Measurements from ENCODE around the gene SF1. TPM values are rescaled to one million over a fixed set of nuclear protein-coding genes. Genes with fewer than 3 reads are reported as not detected.

The SF1 gene
- total and polyA plus RNA-seq, 2 of the 4 experiments (the other 2 are of a cell fraction) = 56.8 to 88.0 TPM

- Histone ChIP-seq H4K91ac (ENCODE audit: insufficient read depth, low read depth, low read length) (peak overlapping the region; percentile 50; the same call in 1 of the 2 replicates), H2BK5ac (ENCODE audit: low read depth, low read length, poor library complexity, severe bottlenecking) (no peak overlapping the region), H3K4me1 (ENCODE audit: control insufficient read depth, insufficient read depth, low read length) (peaks cover 5% of the 10 kb centered on the region), H3K27me3 (ENCODE audit: control insufficient read depth, insufficient read depth, low read length) (no peaks in the 10 kb centered on the region; the same call in 1 of the 2 replicates), H3K4me2 (ENCODE audit: low read depth, low read length) (peak overlapping the region; percentile 27), H3K9ac (ENCODE audit: low read depth, low read length) (no peak overlapping the region), H2BK15ac (ENCODE audit: low read depth, low read length) (peak overlapping the region; percentile 5; the same call in 1 of the 3 replicates), H3K9me3 (ENCODE audit: control insufficient read depth, insufficient read depth, low read length) (no peaks in the 10 kb centered on the region), H3K18ac (ENCODE audit: low read depth, low read length) (no peak overlapping the region), H3K14ac (replicated peaks; ENCODE audit: low read depth, low read length) (no peak overlapping the region), H3K23ac (ENCODE audit: low read depth, low read length) (no peak overlapping the region), H4K5ac (ENCODE audit: low read depth, low read length) (peak overlapping the region; percentile 60), H2AK9ac (replicated peaks; ENCODE audit: low read depth, low read length, poor library complexity) (no peak overlapping the region), H3K56ac (ENCODE audit: extremely low read depth, insufficient read depth, low read length) (no peak overlapping the region), H2BK120ac (ENCODE audit: low read depth, low read length) (no peak overlapping the region), H2AFZ (replicated peaks; ENCODE audit: low read length, poor library complexity) (peak overlapping the region; percentile 92), H2BK20ac (ENCODE audit: low read depth, low read length) (no peak overlapping the region), H3K4me3 (ENCODE audit: insufficient read depth, low read depth, low read length) (peak overlapping the region; percentile 11), H3K9me1 (ENCODE audit: insufficient read depth, low read length) (peaks cover 13% of the 10 kb centered on the region), H4K8ac (ENCODE audit: low read depth in 2 of 2, low read length in 2 of 2) (peak overlapping the region; percentile 93), H3K27ac (ENCODE audit: insufficient read depth, low read length) (no peak overlapping the region), H3K4ac (ENCODE audit: low read depth, low read length) (0 out of 2 replicates have a peak overlapping the region, but pooled peaks have one; percentile 63), H3K79me1 (ENCODE audit: low read depth in 1 of 2, low read length in 2 of 2) (peaks cover 0 to 29% of the 10 kb centered on the region in 2 experiments; a peak in 3 of 4 replicates), H4K20me1 (ENCODE audit: insufficient read depth, low read length) (no peaks in the 10 kb centered on the region), H3K36me3 (ENCODE audit: control insufficient read depth, insufficient read depth, low read length) (peaks cover 10% of the 10 kb centered on the region), H2AK5ac (ENCODE audit: low read depth, low read length) (no peak overlapping the region)
- BruUV-seq (replicated peaks) = no TSS peak
- POLR2A ChIA-PET (ENCODE audit: unreplicated experiment) = interaction anchor here (0.6 kb wide), 1 partner anchor 8 kb away, joined by 6 read pairs; the partner anchor contains the start of gene MAP4K2
- dilution Hi-C loops (cut with HindIII; ENCODE audit: low sequenced_read_pairs, unreplicated experiment) = no loop called here
- CTCF ChIA-PET = no interaction called here
- in situ Hi-C loops (cut with MboI; ENCODE audit: low sequenced_read_pairs) = no loop called here
- intact Hi-C loops (cut with micrococcal nuclease) = no loop called here
- no peak for TF ChIP-seq RAD21 (IDR thresholded peaks at IDR 0.05; ENCODE audit: low read length)
- ATAC-seq (ENCODE audit: low read depth) (peak; percentile 3), DNase-seq (no peak)
- no CpG with 5 or more reads among the region's 17 CpGs for WGBS, 2 experiments (ENCODE audit: extremely low coverage in 2 of 2, insufficient read length in 1 of 2)
These were observed 32.5 kb upstream of the SF1 start for GRCh38 chr11:64810891-64811272.
